ENCODE measurements around the gene RAD51D.
"Not testable (repeated sequence)": the region's sequence is repeated elsewhere in the genome, so short reads cannot be mapped to it uniquely, and the experiment has no call there.

RAD51D gene

GRCh38 chr17:35138218-35138617 lies 18.6 kb upstream of the RAD51D start:
- DNase-seq = no peak

GRCh38 chr17:35135322-35135721 lies 15.7 kb upstream of the RAD51D start:
- DNase-seq = no peak

- DNase-seq = no peak
Measured at GRCh38 chr17:35132816-35133550, 13.3 kb upstream of the RAD51D start.

- DNase-seq = no peak
Measured at GRCh38 chr17:35132099-35132498, 12.4 kb upstream of the RAD51D start.

GRCh38 chr17:35130392-35130791 lies 10.7 kb upstream of the RAD51D start:
- no peak for DNase-seq

GRCh38 chr17:35129973-35130351 lies 10.3 kb upstream of the RAD51D start:
- DNase-seq = no peak

GRCh38 chr17:35129154-35129972 lies 9.7 kb upstream of the RAD51D start:
- no peak for DNase-seq

GRCh38 chr17:35127751-35128514 lies 8.3 kb upstream of the RAD51D start:
- DNase-seq = no peak

- no peak for DNase-seq
Measured at GRCh38 chr17:35121315-35121714, 1.7 kb upstream of the RAD51D start, which contains the start of gene FNDC8. TSS of gene FNDC8 (plus strand) at chr17:35121615. CDS start at chr17:35121694, 79 bp downstream.

GRCh38 chr17:35117984-35118383 lies 1.7 kb downstream of the RAD51D start:
- DNase-seq = no peak

GRCh38 chr17:35116845-35117244 lies 2.8 kb downstream of the RAD51D start:
- DNase-seq = no peak

GRCh38 chr17:35110791-35111190 lies 8.9 kb downstream of the RAD51D start:
- DNase-seq = not testable (repeated sequence)

GRCh38 chr17:35104844-35105450 lies 14.7 kb downstream of the RAD51D start:
- DNase-seq = no peak

GRCh38 chr17:35103271-35103670 lies 16.4 kb downstream of the RAD51D start:
- DNase-seq = no peak

GRCh38 chr17:35101725-35102124 lies 17.9 kb downstream of the RAD51D start:
- DNase-seq = no peak

GRCh38 chr17:35101036-35101435 lies 18.6 kb downstream of the RAD51D start:
- DNase-seq = no peak

GRCh38 chr17:35099908-35100307 lies 19.8 kb downstream of the RAD51D start:
- DNase-seq = no peak

- DNase-seq = no peak
Measured at GRCh38 chr17:35097776-35098175, 21.9 kb downstream of the RAD51D start.

- no peak for DNase-seq
Measured at GRCh38 chr17:35095741-35096140, 23.9 kb downstream of the RAD51D start.

GRCh38 chr17:35094902-35095301 lies 24.8 kb downstream of the RAD51D start:
- no peak for DNase-seq

- DNase-seq = not testable (repeated sequence)
Measured at GRCh38 chr17:35090707-35091106, 29.0 kb downstream of the RAD51D start.

GRCh38 chr17:35089586-35090296 lies 29.9 kb downstream of the RAD51D start:
- DNase-seq = peak; percentile 35

All from cortex of kidney (tissue), 1 donor.